GDM1 (cell line): ENCODE measurements around the gene FOXJ2.
"Not testable (repeated sequence)": the region's sequence is repeated elsewhere in the genome, so short reads cannot be mapped to it uniquely, and the experiment has no call there.

Experiments used
- DNase-seq: peaks from one replicate; lab custom pipeline; 2025; lab: John Stamatoyannopoulos, UW

The FOXJ2 gene

GRCh38 chr12:8065991-8066594 is 33.6 kb downstream of the FOXJ2 start, which contains the start of gene C3AR1:
Gene C3AR1 (minus strand): TSS chr12:8066359. CDS start chr12:8060185, 6,174 bp downstream.
- DNase-seq = peak; percentile 65

GRCh38 chr12:8069582-8069981 is 37.1 kb downstream of the FOXJ2 start:
- DNase-seq = no peak

GRCh38 chr12:8071820-8072219 is 39.3 kb downstream of the FOXJ2 start:
- not testable (repeated sequence) for DNase-seq

- DNase-seq = no peak
Measured at GRCh38 chr12:8075935-8076334, 43.4 kb downstream of the FOXJ2 start.

- DNase-seq = no peak
Measured at GRCh38 chr12:8076366-8076765, 43.9 kb downstream of the FOXJ2 start.

DNA sequence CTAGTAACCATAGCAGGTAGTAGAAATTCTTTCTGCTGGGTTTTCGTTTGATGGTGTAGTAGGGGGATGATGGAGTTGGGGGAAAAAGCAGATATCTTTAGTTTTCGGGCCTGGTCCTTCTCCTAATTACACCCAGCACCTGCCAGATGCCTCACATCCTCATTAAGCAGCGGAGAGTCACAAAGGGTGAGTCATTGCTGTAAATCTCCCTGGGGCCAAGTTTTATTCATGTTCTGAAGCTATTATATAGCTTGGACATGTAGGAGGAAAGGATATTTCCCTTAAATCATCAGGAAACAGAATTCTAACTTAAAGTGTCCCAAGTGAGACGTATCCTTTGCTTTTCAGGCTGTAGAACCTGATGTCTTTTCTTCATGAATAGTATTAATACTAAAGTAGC is 44.7 kb downstream of the FOXJ2 start:
- no peak for DNase-seq

DNA sequence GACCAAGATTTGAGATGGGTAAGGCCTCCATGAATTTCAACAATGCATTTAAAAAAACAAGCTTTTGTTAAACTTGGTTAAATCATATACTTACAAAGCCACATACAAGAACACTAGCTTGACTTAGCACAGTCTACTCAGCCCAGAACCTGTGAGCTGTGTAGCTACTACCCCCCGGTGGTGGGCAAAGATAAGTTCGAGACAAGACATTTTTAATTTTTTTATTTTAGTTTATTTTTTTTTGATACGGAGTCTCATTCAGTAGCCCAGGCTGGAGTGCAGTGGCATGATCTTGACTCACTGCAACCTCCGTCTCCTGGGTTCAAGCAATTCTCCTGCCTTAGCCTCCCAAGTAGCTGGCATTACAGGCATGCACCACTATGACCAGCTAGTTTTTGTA is 45.9 kb downstream of the FOXJ2 start:
- DNase-seq = peak; percentile 52

- DNase-seq = no peak
Measured at GRCh38 chr12:8078916-8079315, 46.4 kb downstream of the FOXJ2 start.

- DNase-seq = no peak
Measured at GRCh38 chr12:8080120-8080519, 47.6 kb downstream of the FOXJ2 start.

DNA sequence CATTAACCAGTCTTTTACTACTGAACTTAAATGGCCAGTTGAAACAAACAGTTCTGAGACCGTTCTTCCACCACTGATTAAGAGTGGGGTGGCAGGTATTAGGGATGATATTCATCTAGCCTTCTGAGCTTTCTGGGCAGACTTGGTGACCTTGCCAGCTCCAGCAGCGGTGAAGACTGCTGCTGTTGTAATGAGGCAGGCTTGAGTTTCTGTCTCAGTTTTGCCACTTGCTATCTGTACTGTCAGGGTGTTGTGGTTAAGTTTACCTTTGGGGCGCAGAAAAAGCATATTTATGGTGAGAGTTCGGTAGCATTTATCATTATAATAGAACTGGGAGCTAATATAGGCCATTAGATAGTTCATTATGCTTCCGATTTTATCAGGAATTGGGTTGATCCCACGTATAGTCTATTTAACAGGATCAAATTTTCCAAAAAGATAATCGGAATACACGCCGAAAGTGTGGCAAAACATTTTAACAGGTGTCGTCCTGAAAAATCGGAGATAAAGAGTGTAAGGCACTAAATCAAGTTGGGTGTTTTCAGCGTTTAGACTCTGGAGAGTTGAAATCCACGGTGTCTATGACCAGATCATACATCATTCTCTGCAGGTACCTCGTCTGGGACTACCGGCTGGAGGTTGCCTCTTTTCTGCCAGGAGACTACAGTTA is 48.9 kb downstream of the FOXJ2 start:
- no peak for DNase-seq

DNA sequence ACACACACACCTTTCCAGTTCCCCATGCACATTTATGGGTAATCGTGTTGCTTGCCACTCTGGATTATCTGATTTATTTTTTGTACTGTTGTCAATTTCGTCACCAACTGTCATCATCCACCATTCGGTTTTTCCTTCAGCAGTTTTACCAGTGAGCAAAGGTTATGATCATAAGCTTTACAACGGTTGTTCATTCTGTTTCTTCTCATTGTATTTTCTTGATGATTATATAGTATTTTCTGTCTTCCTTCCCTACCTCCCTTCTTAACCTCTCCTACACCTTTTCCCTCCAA is 50.2 kb downstream of the FOXJ2 start:
- DNase-seq = no peak

DNA sequence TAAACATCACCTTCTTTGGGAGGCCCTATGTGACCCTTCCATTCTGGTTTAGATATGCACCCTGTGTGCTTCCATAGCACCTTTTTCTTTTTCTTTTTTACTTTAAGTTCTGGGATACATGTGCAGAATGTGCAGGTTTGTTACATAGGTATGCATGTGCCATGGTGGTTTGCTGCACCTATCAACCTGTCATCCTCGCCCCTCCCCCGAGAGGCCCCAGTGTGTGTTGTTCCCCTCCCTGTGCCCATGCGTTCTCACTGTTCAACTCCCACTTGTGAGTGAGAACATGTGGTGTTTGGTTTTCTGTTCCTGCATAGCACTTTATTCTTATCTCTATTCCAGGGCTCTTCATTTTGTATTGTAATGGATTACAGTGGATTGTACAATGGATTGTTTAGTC is 51.8 kb downstream of the FOXJ2 start:
- DNase-seq = not testable (repeated sequence)

DNA sequence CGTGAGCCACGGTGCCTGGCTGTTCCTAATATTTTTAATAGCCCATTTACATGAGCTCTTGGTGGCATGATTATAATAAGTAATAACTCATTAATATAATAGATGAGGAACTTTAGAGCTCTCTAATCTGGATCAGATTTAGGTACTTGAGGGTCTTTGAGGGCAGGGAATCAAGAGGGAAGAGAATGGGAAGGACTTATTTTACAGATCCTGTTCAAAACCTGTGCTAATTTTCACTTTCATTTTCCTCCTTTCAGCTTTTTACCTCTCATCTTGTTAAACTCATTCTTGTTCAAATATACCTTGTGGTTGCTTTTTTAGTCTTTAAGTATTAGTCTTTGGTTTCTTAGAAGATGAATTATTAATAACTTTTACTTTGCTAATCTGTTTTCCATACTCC is 55.1 kb downstream of the FOXJ2 start:
- no peak for DNase-seq

DNA sequence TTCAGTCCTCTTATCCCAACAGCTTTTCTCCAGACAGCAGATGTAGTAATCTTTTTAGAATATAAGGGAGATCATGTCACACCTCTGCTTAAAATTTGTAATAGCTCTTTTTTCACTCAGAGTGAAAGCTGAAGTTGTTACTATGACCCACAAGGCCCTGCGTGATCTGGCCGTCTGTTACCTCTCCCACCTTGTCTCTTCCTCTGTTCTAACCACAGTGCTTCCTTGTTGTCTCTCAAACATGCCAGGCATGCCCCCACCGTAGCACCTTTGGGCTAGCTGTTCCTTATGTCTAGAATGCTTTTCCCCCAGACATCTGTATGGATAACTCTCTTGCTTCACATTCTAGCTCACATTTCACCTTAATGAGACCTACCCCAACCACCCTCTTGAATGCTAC is 56.1 kb downstream of the FOXJ2 start:
- DNase-seq = peak; percentile 17

DNA sequence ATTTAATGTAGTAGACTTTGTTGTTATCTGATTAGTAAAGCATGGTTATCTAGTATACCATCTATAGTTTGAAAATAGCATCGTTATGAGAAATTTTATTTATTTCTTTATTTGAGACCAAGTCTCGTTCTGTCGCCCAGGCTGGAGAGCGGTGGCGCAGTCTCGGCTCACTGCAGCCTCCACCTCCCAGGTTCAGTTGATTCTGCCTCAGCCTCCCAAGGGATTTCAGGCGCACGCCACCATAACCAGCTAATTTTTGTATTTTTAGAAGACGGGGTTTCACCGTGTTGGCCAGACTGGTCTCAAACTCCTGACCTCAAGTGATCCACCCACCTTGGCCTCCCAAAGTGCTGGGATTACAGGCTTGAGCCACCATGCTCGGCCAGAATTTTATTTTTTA is 56.8 kb downstream of the FOXJ2 start:
- not testable (repeated sequence) for DNase-seq

- DNase-seq = no peak
Measured at GRCh38 chr12:8089716-8090115, 57.2 kb downstream of the FOXJ2 start.

- no peak for DNase-seq
Measured at GRCh38 chr12:8093291-8093690, 60.8 kb downstream of the FOXJ2 start.

DNA sequence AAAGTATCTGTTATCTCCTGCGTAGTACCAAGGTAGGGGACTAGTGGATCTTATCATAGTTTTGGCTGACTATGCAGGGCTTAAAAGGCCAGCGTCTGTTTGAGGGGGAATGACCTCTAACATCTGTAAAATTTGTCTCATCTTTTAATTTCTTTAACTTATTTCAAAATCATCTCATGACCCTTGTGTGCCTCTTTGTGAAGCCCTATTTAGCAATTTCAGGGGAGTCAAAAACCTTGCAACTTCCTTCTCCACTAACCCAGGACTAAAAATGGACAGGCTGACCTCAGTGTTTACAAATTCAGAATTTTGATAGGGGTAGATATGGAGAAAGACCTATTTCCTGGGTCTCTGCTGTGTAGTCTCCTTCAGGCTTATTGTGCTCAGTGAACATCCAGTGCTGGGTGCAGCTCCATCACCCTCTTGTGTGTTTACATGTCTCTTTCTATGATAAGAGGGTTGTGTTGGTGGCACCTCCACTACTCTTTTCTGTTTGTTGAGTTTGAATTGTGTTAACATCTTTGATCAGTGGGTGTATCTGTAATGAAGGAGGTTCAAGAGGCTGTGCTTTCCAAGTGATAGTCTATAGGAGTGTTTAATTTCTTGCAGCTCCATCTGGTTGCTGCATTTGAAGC is 63.9 kb downstream of the FOXJ2 start:
- DNase-seq = no peak

DNA sequence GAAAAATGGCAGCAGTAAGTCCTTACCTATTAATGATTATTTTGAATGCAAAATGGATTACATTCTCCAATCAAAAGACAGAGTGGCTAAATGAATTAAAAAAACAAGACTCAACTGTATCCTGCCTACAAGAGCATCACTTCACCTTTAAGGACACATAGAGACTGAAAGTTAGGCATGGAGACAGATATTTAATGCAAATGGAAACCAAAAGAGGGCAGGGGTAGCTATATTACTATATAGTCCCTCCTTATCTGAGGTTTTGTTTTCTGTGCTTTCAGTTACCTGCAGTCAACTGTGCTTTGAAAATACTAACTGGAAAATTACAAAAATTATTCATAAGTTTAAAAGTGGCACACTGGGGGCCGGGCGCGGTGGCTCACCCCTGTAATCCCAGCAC is 66.7 kb downstream of the FOXJ2 start:
- no peak for DNase-seq
